ENCODE results near the gene EGFR. TPM values are rescaled to one million over a fixed set of nuclear protein-coding genes. Genes with fewer than 3 reads are reported as not detected.

The EGFR gene
- total RNA-seq, result 6.1 TPM
- long read RNA-seq, partial matches to known transcripts, result 1 of 2 reads
- long read RNA-seq, other reads (novel, unspliced or antisense), result 1 of 2 reads

DNA sequence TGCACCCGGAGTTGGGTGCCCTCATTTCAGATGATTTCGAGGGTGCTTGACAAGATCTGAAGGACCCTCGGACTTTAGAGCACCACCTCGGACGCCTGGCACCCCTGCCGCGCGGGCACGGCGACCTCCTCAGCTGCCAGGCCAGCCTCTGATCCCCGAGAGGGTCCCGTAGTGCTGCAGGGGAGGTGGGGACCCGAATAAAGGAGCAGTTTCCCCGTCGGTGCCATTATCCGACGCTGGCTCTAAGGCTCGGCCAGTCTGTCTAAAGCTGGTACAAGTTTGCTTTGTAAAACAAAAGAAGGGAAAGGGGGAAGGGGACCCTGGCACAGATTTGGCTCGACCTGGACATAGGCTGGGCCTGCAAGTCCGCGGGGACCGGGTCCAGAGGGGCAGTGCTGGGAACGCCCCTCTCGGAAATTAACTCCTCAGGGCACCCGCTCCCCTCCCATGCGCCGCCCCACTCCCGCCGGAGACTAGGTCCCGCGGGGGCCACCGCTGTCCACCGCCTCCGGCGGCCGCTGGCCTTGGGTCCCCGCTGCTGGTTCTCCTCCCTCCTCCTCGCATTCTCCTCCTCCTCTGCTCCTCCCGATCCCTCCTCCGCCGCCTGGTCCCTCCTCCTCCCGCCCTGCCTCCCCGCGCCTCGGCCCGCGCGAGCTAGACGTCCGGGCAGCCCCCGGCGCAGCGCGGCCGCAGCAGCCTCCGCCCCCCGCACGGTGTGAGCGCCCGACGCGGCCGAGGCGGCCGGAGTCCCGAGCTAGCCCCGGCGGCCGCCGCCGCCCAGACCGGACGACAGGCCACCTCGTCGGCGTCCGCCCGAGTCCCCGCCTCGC is at the start of gene EGFR:
Gene EGFR, plus strand, starts transcription at position 657 of the 830 bp plus-strand sequence. CDS start 261 bp downstream, outside the sequence.
- peak; percentile 85 for DNase-seq
- intact Hi-C loops (cut with micrococcal nuclease), result loop anchor here (10.0 kb wide), 2 partner anchors 174 to 236 kb away; no protein-coding TSS in a partner anchor
- peak within 1 kb of the TSS; percentile 96 for H3K27ac ChIP-seq (replicated peaks)
- H3K9me3 ChIP-seq (replicated peaks), result peaks cover 6% of the 10 kb centered on the region
- TF ChIP-seq, protein P1, sequence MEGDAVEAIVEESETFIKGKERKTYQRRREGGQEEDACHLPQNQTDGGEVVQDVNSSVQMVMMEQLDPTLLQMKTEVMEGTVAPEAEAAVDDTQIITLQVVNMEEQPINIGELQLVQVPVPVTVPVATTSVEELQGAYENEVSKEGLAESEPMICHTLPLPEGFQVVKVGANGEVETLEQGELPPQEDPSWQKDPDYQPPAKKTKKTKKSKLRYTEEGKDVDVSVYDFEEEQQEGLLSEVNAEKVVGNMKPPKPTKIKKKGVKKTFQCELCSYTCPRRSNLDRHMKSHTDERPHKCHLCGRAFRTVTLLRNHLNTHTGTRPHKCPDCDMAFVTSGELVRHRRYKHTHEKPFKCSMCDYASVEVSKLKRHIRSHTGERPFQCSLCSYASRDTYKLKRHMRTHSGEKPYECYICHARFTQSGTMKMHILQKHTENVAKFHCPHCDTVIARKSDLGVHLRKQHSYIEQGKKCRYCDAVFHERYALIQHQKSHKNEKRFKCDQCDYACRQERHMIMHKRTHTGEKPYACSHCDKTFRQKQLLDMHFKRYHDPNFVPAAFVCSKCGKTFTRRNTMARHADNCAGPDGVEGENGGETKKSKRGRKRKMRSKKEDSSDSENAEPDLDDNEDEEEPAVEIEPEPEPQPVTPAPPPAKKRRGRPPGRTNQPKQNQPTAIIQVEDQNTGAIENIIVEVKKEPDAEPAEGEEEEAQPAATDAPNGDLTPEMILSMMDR (IDR thresholded peaks at IDR 0.05; ENCODE audit: borderline replicate concordance), result no peak
- H3K4me1 ChIP-seq, result peaks cover 28% of the 10 kb centered on the region
- peak within 1 kb of the TSS; percentile 85 for H3K4me3 ChIP-seq
- H3K36me3 ChIP-seq, result no peaks in the 10 kb centered on the region
- peaks cover 58% of the 10 kb centered on the region for H3K27me3 ChIP-seq (ENCODE audit: low read depth)

DNA sequence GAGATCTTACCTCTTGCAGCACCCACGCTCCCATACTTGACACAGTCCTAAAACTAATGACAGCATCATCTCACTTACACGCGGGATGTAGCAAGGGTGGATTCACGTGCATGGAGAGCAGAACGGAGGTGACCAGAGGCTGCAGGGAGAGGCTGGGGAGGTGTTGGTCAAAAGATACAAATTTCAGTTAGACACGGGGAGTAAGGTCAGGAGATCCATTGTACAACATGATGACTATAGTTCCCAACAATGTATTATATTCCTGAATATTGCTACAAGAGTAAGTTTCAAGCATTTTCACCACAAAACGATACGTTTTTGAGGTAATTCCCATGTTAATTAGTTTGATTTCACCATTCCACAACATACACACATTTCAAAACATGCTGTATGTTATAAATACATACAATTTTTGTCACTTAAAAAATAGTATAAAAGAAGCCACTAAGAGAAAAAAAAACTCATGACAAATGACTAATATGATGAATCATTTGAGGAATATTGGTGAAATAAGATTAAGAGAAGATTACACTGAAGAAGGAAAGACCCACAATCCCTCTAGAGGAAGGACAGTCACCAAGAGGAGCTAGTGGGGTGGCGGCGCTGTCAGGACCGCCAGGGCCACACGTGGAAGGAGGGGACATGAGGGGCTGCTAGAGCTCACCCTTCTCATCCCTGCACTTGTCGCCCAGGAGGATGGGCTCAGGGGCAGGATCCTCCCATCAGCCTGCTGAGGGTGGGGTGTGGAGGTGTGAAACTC is 49.4 kb upstream of the EGFR start:
- Histone ChIP-seq H3K4me3 (no peak overlapping the region), H3K27ac (replicated peaks) (no peak overlapping the region), H3K9me3 (replicated peaks) (peaks cover 19% of the 10 kb centered on the region), H3K27me3 (ENCODE audit: low read depth) (peaks cover 15% of the 10 kb centered on the region), H3K36me3 (no peaks in the 10 kb centered on the region), H3K4me1 (no peaks in the 10 kb centered on the region)
- no peak for DNase-seq
- intact Hi-C loops (cut with micrococcal nuclease), result no loop called here
- TF ChIP-seq, protein P1 (IDR thresholded peaks at IDR 0.05; ENCODE audit: borderline replicate concordance), result no peak

DNA sequence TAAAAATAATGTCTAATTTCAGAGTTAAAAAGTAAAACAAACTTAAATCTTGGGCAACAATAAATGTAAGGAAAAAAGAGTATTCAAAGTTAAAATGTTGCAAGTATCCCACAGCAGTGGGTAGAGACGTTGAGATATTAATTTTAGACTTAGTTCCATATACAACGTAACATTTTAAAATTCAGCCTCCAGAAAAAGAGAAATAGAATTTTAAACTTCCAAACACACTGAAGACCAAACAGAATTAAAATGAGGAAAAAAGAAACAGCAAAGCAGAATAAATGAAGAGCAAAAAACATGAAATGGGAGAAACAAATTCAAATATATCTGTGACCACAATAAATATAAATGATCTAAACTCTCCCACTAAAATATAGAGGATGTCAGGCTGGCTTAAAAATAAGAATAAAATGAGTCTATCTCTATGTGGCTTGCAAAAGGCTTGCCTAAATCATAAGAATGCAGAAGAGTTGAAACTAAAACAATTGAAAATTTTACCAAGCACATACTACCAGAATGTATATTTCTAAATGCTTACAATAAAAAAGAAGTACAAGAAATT is 46.0 kb upstream of the EGFR start:
- Histone ChIP-seq H3K4me1 (no peaks in the 10 kb centered on the region), H3K4me3 (no peak overlapping the region), H3K27ac (replicated peaks) (no peak overlapping the region), H3K36me3 (no peaks in the 10 kb centered on the region), H3K27me3 (ENCODE audit: low read depth) (peaks cover 15% of the 10 kb centered on the region), H3K9me3 (replicated peaks) (peaks cover 19% of the 10 kb centered on the region)
- intact Hi-C loops (cut with micrococcal nuclease), result no loop called here
- TF ChIP-seq, protein P1 (IDR thresholded peaks at IDR 0.05; ENCODE audit: borderline replicate concordance), result no peak
- no peak for DNase-seq

GRCh38 chr7:54978364-54979116 is 40.3 kb upstream of the EGFR start:
- Histone ChIP-seq H3K36me3 (no peaks in the 10 kb centered on the region), H3K4me3 (no peak overlapping the region), H3K9me3 (replicated peaks) (no peaks in the 10 kb centered on the region), H3K4me1 (no peaks in the 10 kb centered on the region), H3K27ac (replicated peaks) (no peak overlapping the region), H3K27me3 (ENCODE audit: low read depth) (peaks cover 1% of the 10 kb centered on the region)
- TF ChIP-seq, protein P1 (IDR thresholded peaks at IDR 0.05; ENCODE audit: borderline replicate concordance), result no peak
- no peak for DNase-seq
- intact Hi-C loops (cut with micrococcal nuclease), result no loop called here

DNA sequence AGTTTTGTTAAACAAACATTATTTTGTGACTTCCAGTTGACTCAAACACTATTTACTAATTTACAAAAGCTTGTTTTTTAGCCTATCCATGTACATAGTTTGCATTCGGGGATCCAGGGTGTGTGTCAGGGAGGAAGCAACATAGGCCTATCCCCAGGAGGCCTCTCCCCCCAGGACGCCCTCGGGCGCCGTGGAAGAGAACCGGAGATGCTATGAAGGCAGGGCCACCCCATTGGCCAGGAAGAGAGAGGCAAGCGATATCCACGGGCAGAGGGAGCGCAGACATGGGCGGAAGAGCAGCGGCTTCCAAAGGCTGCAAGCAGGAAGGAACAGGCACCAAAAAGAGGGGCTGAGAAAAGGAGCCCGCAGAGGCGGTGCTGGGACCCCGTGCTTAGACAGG is 38.3 kb upstream of the EGFR start:
- TF ChIP-seq, protein P1 (IDR thresholded peaks at IDR 0.05; ENCODE audit: borderline replicate concordance), result no peak
- H3K4me1 ChIP-seq, result no peaks in the 10 kb centered on the region
- no peak for DNase-seq

More for the DNA sequence above, 38.3 kb upstream of the EGFR start:
- H3K9me3 ChIP-seq (replicated peaks), result no peaks in the 10 kb centered on the region
- intact Hi-C loops (cut with micrococcal nuclease), result no loop called here
- H3K36me3 ChIP-seq, result no peaks in the 10 kb centered on the region
- H3K4me3 ChIP-seq, result no peak overlapping the region
- no peak overlapping the region for H3K27ac ChIP-seq (replicated peaks)
- H3K27me3 ChIP-seq (ENCODE audit: low read depth), result peaks cover 16% of the 10 kb centered on the region

All from left ventricle myocardium inferior (tissue), 1 donor.